Right cardiac atrium (tissue), 5 donors: Measurements from ENCODE around the gene APCDD1. TPM values are rescaled to one million over a fixed set of nuclear protein-coding genes. Genes with fewer than 3 reads are reported as not detected.
A peak's percentile ranks its signal among the peaks of the same experiment; 100 is the strongest.
"Not testable (repeated sequence)": the region's sequence is repeated elsewhere in the genome, so short reads cannot be mapped to it uniquely, and the experiment has no call there.

Experiments used
- ATAC-seq, 2 donors: fragments of 200-7000 bp; cut with Tn5 transposase; one replicate each; pipeline versions ENCODE4 v1.8.0 to v1.9.1; 2020; ENCODE audit warnings: moderate library complexity in 2 of 2, mild to moderate bottlenecking in 1 of 2
- DNase-seq, 3 donors: peaks; one replicate each; pipeline ENCODE4 v3.0.0-alpha.2; 2020
- H3K27ac ChIP-seq: one replicate; pipeline ENCODE4 v1.5.1; 2013; ENCODE audit warnings: mild to moderate bottlenecking, low read length, control low read depth, moderate library complexity
- H3K27me3 ChIP-seq: one replicate; pipeline ENCODE4 v1.6.1; 2013; ENCODE audit not compliant: control insufficient read depth, insufficient read depth
- H3K4me1 ChIP-seq: one replicate; pipeline ENCODE4 v1.6.1; 2013; ENCODE audit warnings: low read length; ENCODE audit not compliant: control insufficient read depth, insufficient read depth
- H3K4me3 ChIP-seq: one replicate; pipeline ENCODE4 v1.5.1; 2013; ENCODE audit warnings: low read length, control low read depth
- H3K9me3 ChIP-seq: one replicate; pipeline ENCODE4 v1.6.1; 2013; ENCODE audit warnings: low read length; ENCODE audit not compliant: control insufficient read depth
- WGBS: extraction: QIAGEN DNeasy Blood & Tissue Kit; methylation state at CpG from one replicate; pipeline ENCODE4 v1.1.7; 2013; 5-methylcytosine and 5-hydroxymethylcytosine counted together
- intact Hi-C, 4 donors: fragments of 100-400 bp; cut with DNase I; formaldehyde crosslinking; loops; one replicate each; pipeline versions ENCODE4 v1.11.0 to v1.14.0; 2022 to 2023
- polyA plus RNA-seq: library from polyadenylated mRNA; stranded (reverse); fragments of 200-250 nt; gene quantifications from one replicate; pipeline ENCODE4 v1.2.3, GENCODE V29; 2013
- total RNA-seq, 4 donors: library from RNA; stranded (reverse); fragmentation: NEBNext Ultra II Directional; extraction: Animal tissue kit (Norgen Biotek cat#: 25700); gene quantifications; one replicate each; pipeline ENCODE4 v1.2.1, GENCODE V29; 2021
- donor health status: healthy with polysubstance abuse.
- donor health status: DM: no; HTN: yes; CAD: no.
- donor health status: DM: no; HTN: no; CAD: no.
- donor health status: DM: no; HTN: yes; CAD: no; lungs with severe emphysema.
- donor health status: DM: yes; HTN: yes; CAD: no.

APCDD1 gene
- total and polyA plus RNA-seq, 5 donors: 18.2 to 76.1 (median 48.0) TPM

GRCh38 chr18:10499230-10499629 lies 44.8 kb downstream of the APCDD1 start:
- no peak for ATAC-seq
- intact Hi-C loops: no loop called here

GRCh38 chr18:10500038-10500437 lies 45.6 kb downstream of the APCDD1 start:
- 47% methylated on average over 2 of the region's 2 CpGs for WGBS
- H3K27ac ChIP-seq: no peak overlapping the region

More at GRCh38 chr18:10499230-10499629, 44.8 kb downstream of the APCDD1 start:
- Histone ChIP-seq H3K27ac (no peak overlapping the region), H3K27me3 (no peaks in the 10 kb centered on the region), H3K9me3 (no peaks in the 10 kb centered on the region), H3K4me1 (no peaks in the 10 kb centered on the region), H3K4me3 (no peak overlapping the region)
- WGBS: 78% methylated on average over 6 of the region's 6 CpGs
- no peak for DNase-seq

GRCh38 chr18:10504723-10505122 lies 50.3 kb downstream of the APCDD1 start:
- Histone ChIP-seq H3K9me3 (peaks cover 3% of the 10 kb centered on the region), H3K27ac (no peak overlapping the region), H3K27me3 (no peaks in the 10 kb centered on the region), H3K4me1 (no peaks in the 10 kb centered on the region), H3K4me3 (no peak overlapping the region)
- intact Hi-C loops: no loop called here
- no peak for ATAC-seq
- WGBS: 88% methylated on average over 1 of the region's 1 CpG
- no peak for DNase-seq

More at GRCh38 chr18:10500038-10500437, 45.6 kb downstream of the APCDD1 start:
- H3K4me3 ChIP-seq: no peak overlapping the region
- H3K27me3 ChIP-seq: no peaks in the 10 kb centered on the region
- H3K9me3 ChIP-seq: no peaks in the 10 kb centered on the region
- intact Hi-C loops: no loop called here
- DNase-seq (no peak), ATAC-seq (no peak)
- H3K4me1 ChIP-seq: no peaks in the 10 kb centered on the region

- H3K27me3 ChIP-seq, H3K27ac ChIP-seq, DNase-seq, intact Hi-C loops, H3K4me3 ChIP-seq, H3K4me1 ChIP-seq, ATAC-seq, H3K9me3 ChIP-seq: not testable (repeated sequence)
- 86% methylated on average over 18 of the region's 19 CpGs for WGBS
These were observed 51.5 kb downstream of the APCDD1 start for GRCh38 chr18:10505892-10506291.

- H3K27ac ChIP-seq: no peak overlapping the region
- intact Hi-C loops: no loop called here
- no peak overlapping the region for H3K4me3 ChIP-seq
- H3K27me3 ChIP-seq: no peaks in the 10 kb centered on the region
- DNase-seq: no peak
- no peaks in the 10 kb centered on the region for H3K4me1 ChIP-seq
- no peak for ATAC-seq
- H3K9me3 ChIP-seq: peaks cover 3% of the 10 kb centered on the region
These were observed 54.2 kb downstream of the APCDD1 start for GRCh38 chr18:10508591-10508990.

GRCh38 chr18:10511236-10511635 lies 56.8 kb downstream of the APCDD1 start:
- Histone ChIP-seq H3K27me3 (no peaks in the 10 kb centered on the region), H3K4me3 (no peak overlapping the region), H3K27ac (no peak overlapping the region), H3K9me3 (peaks cover 3% of the 10 kb centered on the region), H3K4me1 (no peaks in the 10 kb centered on the region)
- WGBS: 88% methylated on average over 2 of the region's 2 CpGs
- ATAC-seq (no peak), DNase-seq (no peak)
- intact Hi-C loops: no loop called here

- peak in 1 of 2 donors; percentile 43 for ATAC-seq
- Histone ChIP-seq H3K4me1 (peaks cover under 1% of the 10 kb centered on the region), H3K27ac (no peak overlapping the region), H3K9me3 (no peaks in the 10 kb centered on the region), H3K27me3 (no peaks in the 10 kb centered on the region), H3K4me3 (no peak overlapping the region)
- intact Hi-C loops: no loop called here
- WGBS: 51% methylated on average over 3 of the region's 3 CpGs
- DNase-seq: no peak
These were observed 59.6 kb downstream of the APCDD1 start for GRCh38 chr18:10514082-10514481.

GRCh38 chr18:10514601-10515000 lies 60.2 kb downstream of the APCDD1 start:
- H3K27me3 ChIP-seq: no peaks in the 10 kb centered on the region
- no peak overlapping the region for H3K27ac ChIP-seq
- ATAC-seq: no peak
- no peak for DNase-seq
- intact Hi-C loops: no loop called here
- H3K4me1 ChIP-seq: peaks cover 4% of the 10 kb centered on the region
- H3K4me3 ChIP-seq: no peak overlapping the region
- no peaks in the 10 kb centered on the region for H3K9me3 ChIP-seq

- intact Hi-C loops: no loop called here
- no peaks in the 10 kb centered on the region for H3K27me3 ChIP-seq
- ATAC-seq (no peak), DNase-seq (no peak)
- H3K4me3 ChIP-seq: no peak overlapping the region
- WGBS: 63% methylated on average over 4 of the region's 4 CpGs
- H3K27ac ChIP-seq: no peak overlapping the region
- H3K4me1 ChIP-seq: peaks cover 4% of the 10 kb centered on the region
- H3K9me3 ChIP-seq: no peaks in the 10 kb centered on the region
These were observed 61.0 kb downstream of the APCDD1 start for GRCh38 chr18:10515456-10515855.

- 81% methylated on average over 2 of the region's 2 CpGs for WGBS
- Histone ChIP-seq H3K9me3 (no peaks in the 10 kb centered on the region), H3K27me3 (no peaks in the 10 kb centered on the region), H3K27ac (no peak overlapping the region), H3K4me3 (no peak overlapping the region), H3K4me1 (peaks cover 4% of the 10 kb centered on the region)
- intact Hi-C loops: no loop called here
- ATAC-seq (no peak), DNase-seq (peak in 1 of 3 donors; percentile 62)
These were observed 61.6 kb downstream of the APCDD1 start for GRCh38 chr18:10516078-10516477.

GRCh38 chr18:10518595-10519255 lies 64.3 kb downstream of the APCDD1 start:
- Histone ChIP-seq H3K4me3 (no peak overlapping the region), H3K27me3 (no peaks in the 10 kb centered on the region), H3K9me3 (no peaks in the 10 kb centered on the region), H3K4me1 (peaks cover 4% of the 10 kb centered on the region), H3K27ac (peak overlapping the region; percentile 39)
- intact Hi-C loops: loop anchor here in 1 of 4 donors (2.0 kb wide), 1 partner anchor 548 kb away; no protein-coding TSS in a partner anchor
- DNase-seq (peak; percentile 53 to 78 (median 76)), ATAC-seq (peak; percentile 77 to 78)
- 36% methylated on average over 12 of the region's 12 CpGs for WGBS
